A673 (cell line): ENCODE data around the gene POSTN. TPM values are rescaled to one million over a fixed set of nuclear protein-coding genes. Genes with fewer than 3 reads are reported as not detected.

Source experiments
- BruUV-seq: library from RNA; stranded (reverse); fragments of 400-500 nt; replicated peaks from 2 replicates; lab custom pipeline; 2021; lab: Mats Ljungman, UMichigan
- CTCF ChIA-PET: fragments of 300-600 bp; sonication (Branson Sonifier 250); formaldehyde crosslinking; loops from one replicate; lab custom pipeline; 2022; ENCODE audit warnings: antibody characterized with exemption; lab: Charles Lee
- POLR2A ChIA-PET: fragments of 300-600 bp; sonication (Branson Sonifier 250); formaldehyde crosslinking; loops from one replicate; lab custom pipeline; 2022; ENCODE audit warnings: antibody characterized with exemption; ENCODE audit not compliant: low non-redundant PET; lab: Charles Lee
- DNase-seq: peaks from one replicate; pipeline ENCODE4 v3.0.0-alpha.2; 2015; ENCODE audit warnings: low spot score
- H3K27ac ChIP-seq: fragments of 200-600 bp; sonication (generic); 2 replicates; pipeline ENCODE4 v1.5.1; 2016; ENCODE audit warnings: mixed run types, low read depth, mild to moderate bottlenecking, mixed read lengths, antibody characterized with exemption, low read length; ENCODE audit not compliant: poor library complexity, severe bottlenecking
- H3K27me3 ChIP-seq: fragments of 200-600 bp; sonication (generic); replicated peaks from 2 replicates; pipeline ENCODE4 v1.6.1; 2017; ENCODE audit warnings: mixed run types, low read depth, mild to moderate bottlenecking, mixed read lengths, antibody characterized with exemption, low read length; ENCODE audit not compliant: insufficient read depth, poor library complexity
- H3K36me3 ChIP-seq: fragments of 200-600 bp; sonication (generic); 2 replicates; pipeline ENCODE4 v1.6.1; 2016; ENCODE audit warnings: mixed run types, mild to moderate bottlenecking, mixed read lengths, antibody characterized with exemption, low read length; ENCODE audit not compliant: insufficient read depth, poor library complexity, severe bottlenecking
- H3K4me1 ChIP-seq: fragments of 200-600 bp; sonication (generic); 2 replicates; pipeline ENCODE4 v1.6.1; 2017; ENCODE audit warnings: mixed run types, mild to moderate bottlenecking, mixed read lengths, antibody characterized with exemption, low read length; ENCODE audit not compliant: insufficient read depth, poor library complexity, severe bottlenecking
- H3K4me3 ChIP-seq: fragments of 200-600 bp; sonication (generic); 2 replicates; pipeline ENCODE4 v1.5.1; 2016; ENCODE audit warnings: low read depth, mixed run types, mild to moderate bottlenecking, mixed read lengths, low read length; ENCODE audit not compliant: poor library complexity, severe bottlenecking
- H3K9me3 ChIP-seq: fragments of 200-600 bp; sonication (generic); 2 replicates; pipeline ENCODE4 v1.6.1; 2016; ENCODE audit warnings: mixed run types, low read depth, mild to moderate bottlenecking, mixed read lengths, antibody characterized with exemption, low read length; ENCODE audit not compliant: poor library complexity, severe bottlenecking
- CTCF ChIP-seq: fragments of 300-800, 200-600 bp; sonication (generic); conservative IDR thresholded peaks from 2 replicates; pipeline ENCODE4 v1.5.1; 2017; ENCODE audit warnings: low read depth, mild to moderate bottlenecking, antibody characterized with exemption, low read length, moderate library complexity, mixed read lengths
- EZH2 ChIP-seq: fragments of 200-600 bp; sonication (generic); IDR thresholded peaks from 2 replicates; pipeline ENCODE4 v1.6.1; 2017; ENCODE audit warnings: borderline replicate concordance, low read depth, mild to moderate bottlenecking, mixed read lengths, antibody characterized with exemption, low read length; ENCODE audit not compliant: poor library complexity, severe bottlenecking
- intact Hi-C: fragments of 100-400 bp; cut with micrococcal nuclease; formaldehyde crosslinking; loops from one replicate; pipeline ENCODE4 v1.10.0; 2022; ENCODE audit not compliant: unreplicated experiment
- total RNA-seq: library from RNA; stranded (reverse); gene quantifications from 2 replicates; pipeline ENCODE4 v1.2.3, GENCODE V29; 2021

The POSTN gene
- total RNA-seq, 1 experiment from 2014 or later, result 1.8 TPM

GRCh38 chr13:37529751-37530385 lies 68.7 kb downstream of the POSTN start:
- Histone ChIP-seq H3K9me3 (peaks cover 8% of the 10 kb centered on the region), H3K27ac (no peak overlapping the region), H3K4me1 (no peaks in the 10 kb centered on the region), H3K4me3 (no peak overlapping the region), H3K36me3 (no peaks in the 10 kb centered on the region), H3K27me3 (no peaks in the 10 kb centered on the region)
- no TSS peak for BruUV-seq
- CTCF ChIA-PET, result no interaction called here
- TF ChIP-seq CTCF (no peak), EZH2 (no peak)
- POLR2A ChIA-PET, result interaction anchor here (0.6 kb wide), 1 partner anchor 127 kb away, joined by 7 read pairs; no protein-coding TSS in a partner anchor
- intact Hi-C loops, result no loop called here
- no peak for DNase-seq

DNA sequence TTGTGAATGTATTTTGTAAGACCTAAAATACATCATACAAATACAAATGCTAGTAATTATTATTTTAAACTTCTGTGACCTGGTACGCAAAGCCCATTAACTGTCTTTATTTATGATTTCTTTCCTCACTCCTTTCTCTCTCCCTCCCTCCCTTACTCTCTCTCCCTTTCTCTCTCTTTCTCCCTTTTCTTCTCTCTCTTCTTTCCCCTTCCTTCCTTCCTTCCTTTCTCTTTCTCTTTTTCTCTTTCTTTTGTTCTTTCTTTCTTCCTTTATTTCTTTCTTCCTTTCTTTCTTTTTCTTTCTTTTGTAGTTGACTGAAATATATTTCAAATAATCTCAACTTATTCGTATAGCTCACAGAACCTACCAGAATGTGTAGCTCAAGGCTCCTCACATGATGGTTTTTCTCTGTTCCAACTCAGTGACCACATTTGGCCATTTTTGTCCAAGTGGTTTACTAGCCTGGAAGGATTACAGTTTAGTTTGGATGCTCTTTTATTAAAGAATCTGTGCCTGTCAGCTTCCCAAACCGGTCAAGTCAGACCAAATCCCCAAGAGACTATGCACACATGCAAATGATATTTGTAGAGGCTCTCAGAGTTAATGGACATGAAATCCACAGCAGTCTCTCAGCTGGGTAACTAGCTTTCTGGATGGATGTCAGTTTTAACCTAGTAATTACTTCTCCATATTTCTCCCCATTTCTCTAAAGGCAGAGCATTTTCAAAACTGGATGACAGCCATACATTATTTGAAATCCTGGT lies 71.7 kb downstream of the POSTN start:
- no peaks in the 10 kb centered on the region for H3K36me3 ChIP-seq
- intact Hi-C loops, result no loop called here
- no peaks in the 10 kb centered on the region for H3K4me1 ChIP-seq
- ChIA-PET CTCF (no interaction called here), POLR2A (no interaction called here)
- no peak for DNase-seq
- no peaks in the 10 kb centered on the region for H3K27me3 ChIP-seq
- TF ChIP-seq CTCF (no peak), EZH2 (no peak)
- no TSS peak for BruUV-seq
- H3K9me3 ChIP-seq, result peaks cover 8% of the 10 kb centered on the region
- no peak overlapping the region for H3K4me3 ChIP-seq
- no peak overlapping the region for H3K27ac ChIP-seq

- Histone ChIP-seq H3K4me1 (no peaks in the 10 kb centered on the region), H3K27me3 (no peaks in the 10 kb centered on the region), H3K4me3 (no peak overlapping the region), H3K36me3 (no peaks in the 10 kb centered on the region), H3K9me3 (no peaks in the 10 kb centered on the region), H3K27ac (no peak overlapping the region)
- ChIA-PET POLR2A (no interaction called here), CTCF (no interaction called here)
- intact Hi-C loops, result no loop called here
- no peak for DNase-seq
- TF ChIP-seq EZH2 (no peak), CTCF (no peak)
- BruUV-seq, result no TSS peak
These were observed 83.3 kb downstream of the POSTN start for GRCh38 chr13:37515226-37515625.
